ENCODE data around the gene PCNP.

GRCh38 chr3:101638261-101638745, 64.3 kb downstream of the PCNP start:
- TF ChIP-seq CTCF (IDR thresholded peaks at IDR 0.05) (no peak), POLR2A (IDR thresholded peaks at IDR 0.05) (no peak), EP300 (IDR thresholded peaks at IDR 0.05) (no peak)

Measured in ovary (tissue), 3 donors.